GM18868 (cell line): ENCODE measurements around the gene ADCY2.

Source experiments
- ATAC-seq: cut with Tn5 transposase; IDR thresholded peaks from one replicate; pipeline ENCODE4 v1.9.1; 2021; ENCODE audit warnings: mild to moderate bottlenecking, moderate library complexity; ENCODE audit not compliant: unreplicated experiment

The ADCY2 gene

GRCh38 chr5:7395947-7396712, at the start of gene ADCY2:
ADCY2 (plus strand) TSS chr5:7396138; CDS start chr5:7396297, 159 bp downstream.
- no peak for ATAC-seq

- ATAC-seq: no peak
These were observed 48.6 kb upstream of the ADCY2 start for GRCh38 chr5:7347377-7347776.

GRCh38 chr5:7348168-7348854, 47.6 kb upstream of the ADCY2 start:
- ATAC-seq: no peak

- ATAC-seq: no peak
These were observed 34.3 kb upstream of the ADCY2 start for GRCh38 chr5:7361593-7361992.

- ATAC-seq: no peak
These were observed 32.8 kb upstream of the ADCY2 start for GRCh38 chr5:7363067-7363677.

GRCh38 chr5:7364226-7364875, 31.6 kb upstream of the ADCY2 start:
- ATAC-seq: no peak

- ATAC-seq: no peak
These were observed 28.2 kb upstream of the ADCY2 start for GRCh38 chr5:7367780-7368179.

- no peak for ATAC-seq
These were observed 23.5 kb upstream of the ADCY2 start for GRCh38 chr5:7372399-7372798.

GRCh38 chr5:7374186-7374585, 21.8 kb upstream of the ADCY2 start:
- no peak for ATAC-seq

- ATAC-seq: no peak
These were observed 20.5 kb upstream of the ADCY2 start for GRCh38 chr5:7375457-7375856.

GRCh38 chr5:7376871-7377270, 19.1 kb upstream of the ADCY2 start:
- no peak for ATAC-seq

- ATAC-seq: no peak
These were observed 18.2 kb upstream of the ADCY2 start for GRCh38 chr5:7377761-7378160.

- ATAC-seq: no peak
These were observed 13.3 kb upstream of the ADCY2 start for GRCh38 chr5:7382588-7382987.

GRCh38 chr5:7385681-7386080, 10.3 kb upstream of the ADCY2 start:
- no peak for ATAC-seq

GRCh38 chr5:7388553-7388952, 7.4 kb upstream of the ADCY2 start:
- no peak for ATAC-seq

GRCh38 chr5:7391215-7391614, 4.7 kb upstream of the ADCY2 start:
- ATAC-seq: no peak

- ATAC-seq: no peak
These were observed 3.9 kb upstream of the ADCY2 start for GRCh38 chr5:7391814-7392692.

GRCh38 chr5:7392693-7393024, 3.3 kb upstream of the ADCY2 start:
- ATAC-seq: no peak

GRCh38 chr5:7393921-7394799, 1.8 kb upstream of the ADCY2 start:
- no peak for ATAC-seq
